IPS-NIHi7 (cell line): ENCODE results near the gene ATG2A.

Source experiments
- DNase-seq: peaks from one replicate; pipeline ENCODE4 v3.0.0; 2012; ENCODE audit warnings: mixed read lengths; ENCODE audit errors: extremely low spot score

The ATG2A gene

GRCh38 chr11:64916775-64917662 is at the start of gene ATG2A:
TSS of gene ATG2A (minus strand) at chr11:64917209. CDS start at chr11:64917135, 74 bp downstream.
- peak; percentile 99 for DNase-seq

GRCh38 chr11:64963072-64963631 is 46.1 kb upstream of the ATG2A start:
- DNase-seq: no peak

GRCh38 chr11:64960719-64961118 is 43.7 kb upstream of the ATG2A start:
- no peak for DNase-seq

- no peak for DNase-seq
Observed at GRCh38 chr11:64959498-64959897, 42.5 kb upstream of the ATG2A start.

- DNase-seq: no peak
Observed at GRCh38 chr11:64954201-64954600, 37.2 kb upstream of the ATG2A start.

GRCh38 chr11:64951529-64951928 is 34.5 kb upstream of the ATG2A start:
- no peak for DNase-seq

GRCh38 chr11:64947208-64947814 is 30.3 kb upstream of the ATG2A start:
- no peak for DNase-seq

- no peak for DNase-seq
Observed at GRCh38 chr11:64936539-64936938, 19.5 kb upstream of the ATG2A start.

- peak; percentile 92 for DNase-seq
Observed at GRCh38 chr11:64935359-64936081, 18.5 kb upstream of the ATG2A start, which contains the start of gene GPHA2. TSS of gene GPHA2 (minus strand) at chr11:64935893. CDS start at chr11:64935460, 433 bp downstream.

- DNase-seq: no peak
Observed at GRCh38 chr11:64934682-64935358, 17.8 kb upstream of the ATG2A start.

GRCh38 chr11:64933935-64934681 is 17.1 kb upstream of the ATG2A start:
- no peak for DNase-seq

GRCh38 chr11:64933213-64933934 is 16.4 kb upstream of the ATG2A start:
- DNase-seq: no peak

GRCh38 chr11:64932324-64932723 is 15.3 kb upstream of the ATG2A start:
- no peak for DNase-seq

GRCh38 chr11:64931290-64931689 is 14.3 kb upstream of the ATG2A start:
- DNase-seq: no peak

- DNase-seq: no peak
Observed at GRCh38 chr11:64930340-64930739, 13.3 kb upstream of the ATG2A start.

GRCh38 chr11:64929625-64930024 is 12.6 kb upstream of the ATG2A start:
- no peak for DNase-seq

- no peak for DNase-seq
Observed at GRCh38 chr11:64928957-64929356, 11.9 kb upstream of the ATG2A start.

GRCh38 chr11:64926689-64927088 is 9.7 kb upstream of the ATG2A start:
- DNase-seq: no peak

- DNase-seq: no peak
Observed at GRCh38 chr11:64925536-64926436, 8.8 kb upstream of the ATG2A start.
